ENCODE results near the gene R3HCC1L. TPM values are rescaled to one million over a fixed set of nuclear protein-coding genes. Genes with fewer than 3 reads are reported as not detected.

Gene R3HCC1L
- total RNA-seq, 2 experiments from 2014 or later = 13.5 to 16.8 TPM

DNA sequence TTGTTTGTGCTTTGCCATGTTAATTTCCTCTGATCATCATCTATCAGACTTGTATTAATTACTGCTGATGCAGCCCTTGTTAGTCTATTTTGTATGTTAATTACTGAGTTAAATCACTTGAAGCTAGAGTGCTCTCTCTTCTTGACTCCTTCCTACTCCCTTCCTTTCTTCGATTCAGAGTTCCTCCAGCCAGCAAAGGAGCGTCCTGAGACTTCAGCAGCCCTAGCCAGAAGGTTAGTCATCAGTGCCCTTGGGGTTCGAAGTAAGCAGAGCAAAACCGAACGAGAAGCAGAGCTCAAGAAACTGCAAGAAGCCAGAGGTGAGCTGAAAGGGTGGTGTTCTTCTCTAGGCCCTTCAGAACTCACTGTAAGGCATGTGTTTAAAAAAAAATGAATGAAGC lies 101.4 kb downstream of the R3HCC1L start:
- H3K4me1 Mint-ChIP-seq = peaks cover 2% of the 10 kb centered on the region
- ChIA-PET CTCF (no interaction called here), POLR2A (no interaction called here)
- H3K36me3 Mint-ChIP-seq (ENCODE audit: low read depth) = peaks cover 29% of the 10 kb centered on the region
- intact Hi-C loops (cut with DNase I, micrococcal nuclease) = no loop called here
- H3K4me3 Mint-ChIP-seq = no peak overlapping the region
- no peak overlapping the region for H3K27ac Mint-ChIP-seq
- no peaks in the 10 kb centered on the region for H3K27me3 Mint-ChIP-seq
- ATAC-seq = no peak
- no peaks in the 10 kb centered on the region for H3K9me3 Mint-ChIP-seq (ENCODE audit: low read depth)
- no peak for DNase-seq

DNA sequence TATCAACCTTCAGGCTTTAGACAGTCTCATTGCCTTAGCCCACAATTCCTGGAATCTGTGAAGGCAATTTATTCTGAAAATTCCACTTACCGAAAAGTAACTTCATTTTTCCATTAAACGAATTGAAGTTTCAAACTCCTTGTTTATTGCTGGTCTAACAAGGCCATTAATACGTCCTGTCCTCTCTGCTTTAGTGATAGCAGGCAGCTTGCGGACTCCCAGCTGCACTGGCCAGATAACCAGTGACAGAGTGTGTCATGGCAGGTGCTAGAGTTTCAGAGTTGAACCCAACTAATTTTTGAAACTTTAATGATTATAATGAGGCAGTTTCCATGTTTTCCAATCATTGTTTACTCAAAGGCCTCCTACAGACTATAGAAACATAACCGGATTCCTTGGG lies 102.4 kb downstream of the R3HCC1L start:
- peaks cover 2% of the 10 kb centered on the region for H3K4me1 Mint-ChIP-seq
- no peaks in the 10 kb centered on the region for H3K9me3 Mint-ChIP-seq (ENCODE audit: low read depth)
- no peak for ATAC-seq
- H3K27me3 Mint-ChIP-seq = no peaks in the 10 kb centered on the region
- ChIA-PET CTCF (no interaction called here), POLR2A (no interaction called here)
- DNase-seq = no peak
- intact Hi-C loops (cut with DNase I, micrococcal nuclease) = no loop called here
- no peak overlapping the region for H3K4me3 Mint-ChIP-seq
- H3K36me3 Mint-ChIP-seq (ENCODE audit: low read depth) = peaks cover 31% of the 10 kb centered on the region
- no peak overlapping the region for H3K27ac Mint-ChIP-seq

DNA sequence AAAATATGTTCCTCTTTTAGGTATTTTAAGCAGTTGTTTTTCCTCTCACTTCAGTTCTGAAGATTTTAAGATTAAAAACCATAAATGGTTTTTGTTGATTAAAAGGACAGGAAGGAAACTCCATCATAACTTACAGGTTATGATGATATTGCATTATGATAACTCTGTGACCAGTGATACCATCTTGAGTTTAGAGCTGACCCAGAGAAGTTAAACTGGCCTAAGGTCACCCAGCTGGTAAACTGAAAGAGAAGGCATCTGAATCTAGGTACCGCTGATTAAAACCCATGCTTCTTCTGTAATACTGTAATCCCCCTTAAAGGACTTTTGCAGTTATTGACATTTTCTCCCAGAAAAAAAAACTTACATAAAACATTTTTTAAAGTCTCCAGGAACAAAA lies 103.9 kb downstream of the R3HCC1L start:
- Mint-ChIP-seq H3K27ac (no peak overlapping the region), H3K36me3 (ENCODE audit: low read depth) (peaks cover 32% of the 10 kb centered on the region), H3K4me3 (no peak overlapping the region), H3K4me1 (peaks cover 2% of the 10 kb centered on the region), H3K27me3 (no peaks in the 10 kb centered on the region), H3K9me3 (ENCODE audit: low read depth) (no peaks in the 10 kb centered on the region)
- DNase-seq (no peak), ATAC-seq (no peak)
- POLR2A ChIA-PET = no interaction called here
- intact Hi-C loops (cut with DNase I, micrococcal nuclease) = no loop called here
- CTCF ChIA-PET = no interaction called here

DNA sequence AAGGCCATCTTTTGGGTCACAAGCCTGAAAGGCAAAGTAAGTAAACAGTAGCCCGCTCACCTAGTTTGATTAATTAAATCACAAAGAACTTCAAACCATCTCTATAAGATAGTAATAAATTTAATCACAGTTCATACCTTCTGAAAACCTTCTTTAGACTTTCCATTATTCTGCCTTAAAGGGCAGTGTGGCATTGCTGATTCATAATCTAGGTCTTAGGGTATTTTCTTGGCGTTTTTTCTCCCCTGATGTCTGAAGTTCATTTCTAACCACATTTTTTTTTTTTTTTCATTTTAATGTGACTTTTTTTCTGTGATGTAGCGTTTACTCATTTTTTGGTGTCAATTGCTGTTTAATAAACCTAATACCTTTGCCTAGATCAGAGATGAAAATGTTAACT lies 106.1 kb downstream of the R3HCC1L start:
- Mint-ChIP-seq H3K9me3 (ENCODE audit: low read depth) (no peaks in the 10 kb centered on the region), H3K4me3 (no peak overlapping the region), H3K36me3 (ENCODE audit: low read depth) (peaks cover 39% of the 10 kb centered on the region), H3K27ac (no peak overlapping the region), H3K4me1 (peaks cover 2% of the 10 kb centered on the region), H3K27me3 (no peaks in the 10 kb centered on the region)
- POLR2A ChIA-PET = no interaction called here
- DNase-seq (no peak), ATAC-seq (no peak)
- CTCF ChIA-PET = no interaction called here
- intact Hi-C loops (cut with DNase I, micrococcal nuclease) = no loop called here

DNA sequence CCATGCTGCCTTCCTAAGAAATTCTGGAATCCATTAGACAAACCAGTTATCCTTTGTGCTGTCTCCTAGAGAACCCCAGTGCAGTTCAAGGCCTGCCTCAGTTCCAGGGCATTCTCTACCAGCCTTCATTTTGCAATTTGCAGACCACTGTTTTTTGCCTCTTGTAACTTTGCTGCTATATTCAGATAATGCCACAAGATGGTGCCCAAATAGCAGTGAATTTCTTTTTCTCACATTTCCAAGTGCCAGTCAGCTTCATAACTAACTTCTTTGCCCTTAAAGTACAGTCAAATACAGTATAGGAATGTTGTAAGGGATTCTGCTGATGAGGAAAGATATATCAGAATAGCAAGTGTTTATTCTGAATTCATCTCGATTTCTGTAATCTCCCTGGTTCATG lies 108.4 kb downstream of the R3HCC1L start:
- Mint-ChIP-seq H3K36me3 (ENCODE audit: low read depth) (peaks cover 31% of the 10 kb centered on the region), H3K9me3 (ENCODE audit: low read depth) (no peaks in the 10 kb centered on the region), H3K27me3 (no peaks in the 10 kb centered on the region), H3K27ac (no peak overlapping the region), H3K4me3 (no peak overlapping the region), H3K4me1 (no peaks in the 10 kb centered on the region)
- intact Hi-C loops (cut with DNase I, micrococcal nuclease) = no loop called here
- ChIA-PET CTCF (no interaction called here), POLR2A (no interaction called here)
- DNase-seq (no peak), ATAC-seq (no peak)

DNA sequence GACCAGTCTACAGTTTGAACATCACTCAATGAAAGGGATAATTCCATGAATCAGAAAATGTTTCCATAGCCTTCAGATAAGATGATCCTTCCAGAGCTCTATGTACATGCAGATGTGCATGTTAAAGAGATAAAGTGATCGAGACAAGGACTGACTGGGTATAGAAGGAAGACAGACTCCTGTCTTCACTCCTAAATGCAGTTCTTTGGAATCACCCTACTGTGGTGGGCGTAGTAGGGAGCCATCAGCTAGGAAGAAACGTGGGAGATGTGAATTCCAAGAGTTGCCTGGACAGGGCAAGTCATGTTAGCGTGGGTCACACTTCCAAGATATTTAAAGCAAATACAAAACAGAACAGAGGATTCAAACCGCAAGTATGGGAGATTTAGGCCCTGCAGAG lies 109.7 kb downstream of the R3HCC1L start:
- Mint-ChIP-seq H3K36me3 (ENCODE audit: low read depth) (peaks cover 32% of the 10 kb centered on the region), H3K27me3 (no peaks in the 10 kb centered on the region), H3K4me1 (no peaks in the 10 kb centered on the region), H3K4me3 (no peak overlapping the region), H3K27ac (no peak overlapping the region), H3K9me3 (ENCODE audit: low read depth) (no peaks in the 10 kb centered on the region)
- intact Hi-C loops (cut with DNase I, micrococcal nuclease) = no loop called here
- DNase-seq (no peak), ATAC-seq (no peak)
- ChIA-PET POLR2A (no interaction called here), CTCF (no interaction called here)

DNA sequence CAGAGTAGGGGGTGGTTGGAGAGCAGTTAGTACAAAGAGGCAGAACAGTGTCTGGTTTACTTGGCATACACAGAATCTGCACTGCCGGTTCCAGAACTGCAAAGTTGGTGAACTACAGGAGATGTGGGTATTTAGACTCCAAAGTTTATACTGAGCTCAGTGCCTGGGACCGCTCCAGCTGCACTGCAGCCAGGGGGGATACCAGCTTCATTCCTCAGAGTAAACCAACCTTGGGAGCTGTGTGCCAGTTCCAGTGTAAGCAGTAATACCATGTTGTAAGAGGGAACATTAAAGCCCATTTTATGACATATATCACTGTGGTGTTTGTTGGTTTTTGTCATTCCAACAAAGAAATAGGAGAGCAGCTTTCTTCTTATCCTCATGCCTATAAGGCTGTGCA lies 110.1 kb downstream of the R3HCC1L start:
- no peaks in the 10 kb centered on the region for H3K27me3 Mint-ChIP-seq
- no peak overlapping the region for H3K27ac Mint-ChIP-seq
- intact Hi-C loops (cut with DNase I, micrococcal nuclease) = no loop called here
- ATAC-seq (no peak), DNase-seq (no peak)
- ChIA-PET POLR2A (no interaction called here), CTCF (no interaction called here)
- no peak overlapping the region for H3K4me3 Mint-ChIP-seq
- no peaks in the 10 kb centered on the region for H3K4me1 Mint-ChIP-seq
- peaks cover 32% of the 10 kb centered on the region for H3K36me3 Mint-ChIP-seq (ENCODE audit: low read depth)
- H3K9me3 Mint-ChIP-seq (ENCODE audit: low read depth) = no peaks in the 10 kb centered on the region

DNA sequence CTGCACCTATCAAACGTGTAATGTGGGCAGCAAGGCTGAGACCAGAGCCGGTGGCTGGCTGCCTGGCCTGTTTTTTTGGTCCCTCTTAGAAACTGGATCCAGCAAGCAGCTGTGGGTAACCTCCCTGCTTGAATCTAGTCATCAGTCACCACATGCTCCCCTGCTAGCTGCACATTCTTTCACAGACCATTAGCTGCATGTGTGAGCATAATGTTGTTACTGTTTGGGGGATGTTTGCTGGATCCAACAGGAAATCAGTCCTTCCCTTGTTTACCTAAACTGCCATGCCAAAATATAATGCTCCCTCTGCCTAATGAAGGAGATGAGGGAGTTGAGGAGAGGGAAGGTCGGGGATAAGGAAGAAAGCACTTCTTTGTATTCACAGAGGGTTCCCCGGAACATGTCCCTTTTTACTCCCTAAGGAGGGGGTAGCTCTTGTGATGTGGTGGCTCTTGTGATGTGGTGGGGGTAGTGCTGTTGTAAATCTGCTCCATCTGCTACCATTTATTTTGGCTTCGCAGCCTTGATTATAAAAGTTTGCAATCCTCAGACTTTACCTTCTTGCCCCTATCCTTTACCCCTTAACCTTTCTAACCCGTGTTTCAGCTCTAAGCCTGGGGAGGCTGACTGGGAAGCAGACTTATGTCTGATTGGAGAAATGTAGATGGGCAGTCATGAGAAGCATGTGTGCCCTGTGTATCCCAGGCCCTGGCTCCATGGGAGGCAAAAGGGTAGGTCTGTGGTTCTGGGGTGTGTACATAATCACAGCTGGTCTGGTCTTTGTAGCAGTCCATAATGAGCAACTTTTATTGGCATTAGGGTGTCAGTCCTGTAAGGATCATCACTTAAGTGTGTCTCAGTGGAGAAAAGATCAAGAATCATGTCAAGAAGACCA lies 112.7 kb downstream of the R3HCC1L start:
- peaks cover 28% of the 10 kb centered on the region for H3K36me3 Mint-ChIP-seq (ENCODE audit: low read depth)
- intact Hi-C loops (cut with DNase I, micrococcal nuclease) = no loop called here
- no peaks in the 10 kb centered on the region for H3K4me1 Mint-ChIP-seq
- POLR2A ChIA-PET = no interaction called here
- no peaks in the 10 kb centered on the region for H3K27me3 Mint-ChIP-seq
- no peak overlapping the region for H3K27ac Mint-ChIP-seq
- no peak for ATAC-seq
- CTCF ChIA-PET = interaction anchor here (0.6 to 1.5 kb wide), 3 partner anchors 76 to 420 kb away, joined by 3 read pairs; no protein-coding TSS in a partner anchor
- no peak overlapping the region for H3K4me3 Mint-ChIP-seq
- no peaks in the 10 kb centered on the region for H3K9me3 Mint-ChIP-seq (ENCODE audit: low read depth)
- DNase-seq = no peak

DNA sequence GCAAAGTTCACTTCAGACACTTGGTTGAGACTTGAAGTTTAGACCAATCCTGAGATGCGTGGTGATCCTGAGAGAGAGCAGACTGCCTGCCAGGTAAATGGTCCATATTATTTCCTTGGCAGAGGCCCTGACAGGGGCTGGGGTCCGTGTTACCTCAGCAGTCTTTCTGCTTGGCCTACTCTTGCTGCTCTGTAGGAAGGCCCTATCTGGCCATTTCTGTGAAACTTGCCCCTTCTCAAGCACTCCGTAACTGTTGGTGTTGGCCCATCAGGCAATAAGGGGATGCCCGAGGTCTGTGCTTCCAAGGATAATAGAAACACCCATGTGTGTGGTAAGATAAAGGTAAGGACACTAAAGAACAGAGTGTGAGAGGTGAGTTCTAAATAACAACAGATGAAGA lies 113.6 kb downstream of the R3HCC1L start:
- H3K4me3 Mint-ChIP-seq = no peak overlapping the region
- no peak overlapping the region for H3K27ac Mint-ChIP-seq
- DNase-seq (no peak), ATAC-seq (no peak)
- H3K27me3 Mint-ChIP-seq = no peaks in the 10 kb centered on the region
- peaks cover 28% of the 10 kb centered on the region for H3K36me3 Mint-ChIP-seq (ENCODE audit: low read depth)
- H3K9me3 Mint-ChIP-seq (ENCODE audit: low read depth) = no peaks in the 10 kb centered on the region
- intact Hi-C loops (cut with DNase I, micrococcal nuclease) = no loop called here
- H3K4me1 Mint-ChIP-seq = no peaks in the 10 kb centered on the region
- ChIA-PET POLR2A (no interaction called here), CTCF (no interaction called here)

DNA sequence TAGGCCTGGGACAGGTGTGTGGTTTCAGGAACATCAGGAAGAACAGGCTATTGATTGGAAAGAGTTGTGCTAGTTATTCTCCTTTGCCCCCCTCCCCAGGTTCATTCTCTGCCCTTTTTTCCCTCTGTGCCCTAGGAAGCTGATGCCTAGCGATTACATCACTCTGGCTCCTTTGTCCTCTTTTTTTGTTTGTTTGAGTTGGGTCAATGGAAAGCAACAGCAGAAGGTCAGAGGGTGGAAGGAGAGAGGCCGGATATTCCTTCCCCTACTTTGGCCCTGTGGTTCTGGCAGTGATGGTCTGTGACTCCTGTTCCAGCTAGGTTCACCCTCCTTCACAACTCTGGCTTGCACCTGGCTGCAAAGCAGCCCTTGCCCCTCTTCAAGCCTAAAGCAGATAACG lies 114.7 kb downstream of the R3HCC1L start:
- Mint-ChIP-seq H3K27me3 (no peaks in the 10 kb centered on the region), H3K9me3 (ENCODE audit: low read depth) (no peaks in the 10 kb centered on the region), H3K36me3 (ENCODE audit: low read depth) (peaks cover 23% of the 10 kb centered on the region), H3K27ac (no peak overlapping the region), H3K4me1 (no peaks in the 10 kb centered on the region), H3K4me3 (no peak overlapping the region)
- intact Hi-C loops (cut with DNase I, micrococcal nuclease) = no loop called here
- DNase-seq (no peak), ATAC-seq (no peak)
- POLR2A ChIA-PET = no interaction called here
- CTCF ChIA-PET = interaction anchor here (0.8 kb wide), 1 partner anchor 61 kb away, joined by 5 read pairs; no protein-coding TSS in a partner anchor

DNA sequence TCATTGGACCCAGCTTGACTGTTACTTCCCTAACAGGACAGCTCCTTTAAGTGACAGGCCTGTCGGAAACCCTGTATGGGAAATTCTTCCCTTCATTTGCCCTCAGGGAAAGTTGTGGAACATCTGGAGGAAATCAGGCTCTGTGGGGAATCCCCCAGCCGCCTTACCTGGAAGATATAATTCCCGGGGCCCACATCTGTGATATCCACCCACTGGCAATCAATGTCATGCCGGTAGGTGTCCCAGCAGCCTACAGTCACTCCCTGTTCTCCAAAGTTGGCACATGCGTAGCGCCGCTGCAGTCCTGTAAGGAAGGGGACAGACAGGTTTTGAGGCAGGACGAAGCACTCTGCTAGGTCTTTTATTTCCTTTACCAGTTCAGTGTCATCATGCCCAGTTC lies 116.9 kb downstream of the R3HCC1L start:
- no peaks in the 10 kb centered on the region for H3K4me1 Mint-ChIP-seq
- no peaks in the 10 kb centered on the region for H3K27me3 Mint-ChIP-seq
- ChIA-PET POLR2A (no interaction called here), CTCF (no interaction called here)
- intact Hi-C loops (cut with DNase I, micrococcal nuclease) = no loop called here
- no peaks in the 10 kb centered on the region for H3K9me3 Mint-ChIP-seq (ENCODE audit: low read depth)
- DNase-seq (no peak), ATAC-seq (no peak)
- H3K27ac Mint-ChIP-seq = no peak overlapping the region
- no peak overlapping the region for H3K4me3 Mint-ChIP-seq
- H3K36me3 Mint-ChIP-seq (ENCODE audit: low read depth) = peaks cover 19% of the 10 kb centered on the region

DNA sequence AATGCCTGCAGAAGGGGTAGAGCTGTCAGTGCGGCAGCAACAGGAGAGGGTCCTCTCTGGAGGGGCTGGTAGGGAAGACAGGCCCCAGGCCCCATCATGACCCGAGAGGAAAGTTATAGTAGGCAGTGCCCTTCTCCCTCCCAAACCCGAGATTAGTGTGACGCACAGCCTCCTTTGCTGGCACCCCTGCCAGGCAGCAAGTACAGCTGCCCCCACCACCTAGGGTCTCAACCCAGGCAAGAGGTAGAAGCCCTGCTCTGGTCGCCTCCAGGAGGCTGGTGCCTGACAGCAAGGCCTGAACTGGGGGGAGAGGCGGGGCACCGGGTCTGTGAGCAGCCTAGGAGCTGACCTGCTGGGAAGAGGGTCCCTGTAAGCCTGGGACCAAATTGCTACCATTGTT lies 118.0 kb downstream of the R3HCC1L start:
- Mint-ChIP-seq H3K27ac (no peak overlapping the region), H3K4me3 (no peak overlapping the region), H3K9me3 (ENCODE audit: low read depth) (no peaks in the 10 kb centered on the region), H3K4me1 (no peaks in the 10 kb centered on the region), H3K36me3 (ENCODE audit: low read depth) (peaks cover 19% of the 10 kb centered on the region), H3K27me3 (no peaks in the 10 kb centered on the region)
- DNase-seq (no peak), ATAC-seq (no peak)
- ChIA-PET POLR2A (no interaction called here), CTCF (interaction anchor here (0.6 kb wide), 1 partner anchor 615 kb away, joined by 3 read pairs; no protein-coding TSS in a partner anchor)
- intact Hi-C loops (cut with DNase I, micrococcal nuclease) = no loop called here

All from activated CD4-positive, alpha-beta T cell treated with anti-CD3 and anti-CD28 coated beads for 36 hours (primary cell).